ENCODE measurements around the gene A1BG.
A peak's percentile ranks its signal among the peaks of the same experiment; 100 is the strongest.
"Not testable (repeated sequence)": the region's sequence is repeated elsewhere in the genome, so short reads cannot be mapped to it uniquely, and the experiment has no call there.

The A1BG gene

DNA sequence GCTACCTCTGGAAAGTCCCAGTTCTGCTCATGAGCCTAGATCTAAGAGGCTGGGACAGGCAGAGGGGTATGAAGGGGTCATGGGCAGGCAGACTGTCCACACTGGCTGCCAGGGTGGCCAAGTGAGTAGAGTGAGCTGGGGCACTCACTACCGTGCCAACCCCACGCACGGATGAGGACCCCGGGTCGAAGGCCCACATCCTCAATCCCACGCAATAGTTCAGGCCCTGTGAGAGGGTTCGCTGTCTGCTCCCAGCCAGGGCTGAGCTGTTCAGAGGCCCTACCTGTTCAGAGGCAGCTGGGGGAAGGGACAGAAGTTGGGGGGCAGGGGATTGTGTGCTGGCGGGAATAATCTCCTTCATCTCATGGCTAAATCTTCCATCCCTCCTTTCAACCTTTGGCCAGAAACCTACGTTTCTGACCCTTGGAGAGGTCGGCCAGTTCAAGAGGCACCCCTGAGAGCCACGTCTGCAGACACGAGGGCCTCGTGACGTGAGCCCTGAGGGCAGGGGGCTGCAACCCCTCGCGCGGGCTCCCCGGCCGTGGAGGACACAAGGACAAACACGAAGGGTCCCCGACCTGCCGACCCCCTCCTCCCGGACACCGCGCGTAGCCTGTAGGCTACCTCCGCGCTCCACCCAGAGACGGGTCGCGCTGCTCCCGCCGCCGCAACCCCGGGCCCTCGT lies 32.7 kb upstream of the A1BG start:
- DNase-seq: peak; percentile 34

DNA sequence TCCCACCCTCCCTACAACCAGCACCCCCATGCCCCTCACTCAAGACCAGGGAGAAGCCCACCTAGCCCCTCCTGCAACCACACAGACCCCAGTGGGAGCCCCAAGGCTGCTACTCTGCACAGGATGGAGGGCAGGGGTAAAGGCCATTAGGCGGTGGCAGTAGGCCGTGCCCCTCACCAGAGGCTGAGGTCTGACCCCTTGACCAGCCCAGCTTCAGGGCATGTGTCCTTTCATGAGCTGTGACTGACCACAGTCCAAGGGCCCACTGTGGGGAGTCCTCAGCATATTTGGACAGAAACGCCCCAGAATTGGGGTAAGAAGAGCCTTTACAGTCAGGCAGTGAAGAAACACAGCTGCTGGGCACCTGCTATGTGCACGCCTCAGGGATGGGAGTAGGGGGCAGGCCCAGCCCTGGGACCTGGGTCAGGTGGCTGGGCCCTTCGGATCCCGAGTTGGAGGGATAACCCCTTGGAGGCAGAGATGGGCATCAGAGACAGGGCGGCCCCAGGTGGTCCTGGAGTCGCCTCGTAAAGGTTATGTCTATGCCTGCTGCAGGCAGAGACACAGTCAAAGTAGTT lies 32.1 kb upstream of the A1BG start:
- no peak for DNase-seq

DNA sequence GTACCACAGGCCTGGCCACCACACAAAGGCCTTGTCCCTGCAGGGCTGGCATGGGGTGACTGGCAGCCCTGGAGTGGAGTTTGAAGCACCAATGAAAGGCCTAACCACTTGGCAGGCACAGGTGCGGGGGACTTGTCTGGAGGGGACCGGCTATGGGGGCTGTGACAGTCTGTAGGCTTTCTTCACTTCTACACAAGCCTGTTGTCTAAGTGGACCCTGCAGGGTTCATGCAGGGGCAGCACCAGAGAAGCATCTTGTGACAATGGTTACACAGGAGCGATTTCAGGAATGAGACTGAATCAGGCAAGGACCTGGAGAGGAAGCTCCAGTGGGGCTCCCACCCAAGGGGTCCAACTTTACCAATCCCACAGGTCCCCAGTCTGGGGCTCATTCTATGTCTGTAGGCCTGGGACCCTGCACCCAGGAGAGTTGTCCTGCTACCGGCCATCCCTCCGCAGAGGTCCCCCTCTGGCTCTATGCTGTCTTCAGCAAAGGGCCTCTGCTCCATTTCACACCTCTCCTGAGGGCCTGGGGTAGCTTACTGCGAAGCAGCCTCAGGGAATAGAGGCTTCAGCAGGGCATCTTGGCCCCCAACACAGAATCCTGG lies 29.8 kb upstream of the A1BG start:
- no peak for DNase-seq

DNA sequence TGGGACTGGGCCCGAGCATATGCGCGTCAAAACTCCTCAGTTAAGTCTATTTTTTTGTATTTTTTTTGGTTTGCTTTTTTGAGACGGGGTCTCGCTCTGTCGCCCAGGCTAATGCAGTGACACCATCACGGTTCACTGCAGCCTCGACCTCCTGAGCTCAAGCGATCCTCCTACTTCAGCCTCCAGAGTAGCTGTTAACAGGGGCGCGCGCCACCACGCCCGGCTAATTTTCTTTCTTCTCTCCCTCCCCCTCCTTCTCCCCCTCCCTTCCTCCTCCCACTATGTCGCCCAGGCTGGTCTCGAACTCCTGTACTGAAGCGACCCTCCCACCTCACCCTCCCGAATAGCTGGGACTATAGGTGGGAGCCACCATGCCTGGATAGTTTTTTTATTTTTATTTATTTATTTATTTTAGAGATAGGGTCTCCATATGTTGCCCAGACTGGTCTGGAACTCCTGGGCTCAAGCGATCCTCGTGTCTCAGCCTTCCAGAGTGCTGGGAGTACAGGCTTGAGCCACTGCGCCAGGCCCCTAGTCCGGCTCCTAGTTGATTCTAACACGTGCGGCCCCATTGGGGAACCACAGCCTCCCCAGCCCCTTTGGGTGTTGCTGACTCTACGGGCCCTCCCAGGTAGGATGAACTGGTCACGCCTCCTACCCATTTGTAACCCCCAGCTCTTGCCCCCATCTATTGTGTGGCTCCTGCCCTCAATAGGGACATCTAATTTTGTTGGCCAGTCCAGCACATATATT lies 28.3 kb upstream of the A1BG start:
- no peak for DNase-seq

DNA sequence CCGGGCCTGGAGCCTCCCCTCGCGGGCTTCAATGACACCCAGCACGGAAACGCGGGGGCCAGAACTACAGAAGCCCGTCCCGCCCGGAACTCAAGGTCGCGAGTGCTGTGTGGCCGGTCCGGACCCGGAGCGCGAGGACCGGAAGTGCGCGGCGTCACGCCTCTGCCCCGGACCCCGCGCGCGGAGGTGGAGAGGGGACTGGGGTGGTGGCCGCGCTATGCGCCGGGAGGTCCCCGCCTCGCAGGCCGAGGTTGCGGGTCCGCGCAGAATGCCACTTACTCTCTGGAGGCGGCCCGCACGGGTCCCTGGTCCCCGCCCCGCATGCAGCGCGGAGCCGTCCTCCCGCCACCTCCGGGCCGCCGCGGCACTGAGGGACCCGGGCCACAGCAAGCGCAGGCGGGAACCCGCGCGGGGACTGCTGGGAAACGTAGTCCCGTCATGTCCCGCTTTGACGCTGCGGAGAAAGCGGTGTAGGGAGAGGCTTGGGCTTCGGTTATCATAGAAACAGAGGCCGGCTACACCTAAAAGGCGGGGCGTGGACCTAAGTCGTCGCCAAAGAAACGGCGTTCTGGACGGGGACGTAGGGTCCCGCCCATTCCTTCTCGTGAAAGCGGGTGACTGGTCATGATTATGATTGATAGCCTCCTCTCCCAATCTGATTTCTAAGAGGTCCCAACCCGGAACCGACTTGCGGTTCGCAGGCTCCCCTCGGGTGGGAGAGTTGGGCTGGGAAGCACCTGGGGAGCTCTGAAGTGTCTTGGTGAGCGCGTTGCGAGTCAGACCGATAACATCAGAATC lies 27.6 kb upstream of the A1BG start, which contains the start of gene ZNF837:
Gene ZNF837 (minus strand): TSS at position 369 of the 798 bp plus-strand sequence. CDS start 11,698 bp downstream, outside the sequence.
- DNase-seq: peak; percentile 100

DNA sequence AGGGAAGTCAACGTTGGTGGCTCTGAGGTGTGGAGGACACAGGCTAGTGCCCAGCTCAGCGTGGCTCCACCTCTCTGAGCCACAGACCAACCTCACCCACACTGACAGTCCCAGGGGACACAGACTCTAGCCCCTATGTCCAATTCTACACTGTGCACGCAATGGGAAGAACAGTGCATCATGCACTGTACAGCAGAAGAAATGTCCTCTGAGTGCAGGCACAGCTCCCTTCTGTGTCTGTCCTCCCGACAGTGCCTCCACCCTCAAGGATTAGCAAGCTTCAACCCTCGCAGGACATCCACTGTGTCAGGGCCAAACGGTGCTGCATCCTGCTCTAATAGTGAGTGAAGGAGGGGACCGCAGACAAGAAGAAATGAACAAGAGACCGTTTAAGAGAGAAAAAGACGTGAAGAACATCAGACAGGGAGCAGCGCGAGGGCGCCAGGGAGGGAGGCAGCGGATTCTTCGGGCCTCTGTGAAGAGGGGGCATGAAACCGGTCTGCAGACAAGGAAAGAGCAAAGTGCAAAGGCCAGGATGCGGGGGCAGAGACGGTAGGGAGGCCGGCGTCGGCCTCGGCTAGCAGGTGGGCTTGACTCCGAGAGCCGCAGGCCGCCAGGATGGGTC lies 26.9 kb upstream of the A1BG start:
- no peak for DNase-seq

DNA sequence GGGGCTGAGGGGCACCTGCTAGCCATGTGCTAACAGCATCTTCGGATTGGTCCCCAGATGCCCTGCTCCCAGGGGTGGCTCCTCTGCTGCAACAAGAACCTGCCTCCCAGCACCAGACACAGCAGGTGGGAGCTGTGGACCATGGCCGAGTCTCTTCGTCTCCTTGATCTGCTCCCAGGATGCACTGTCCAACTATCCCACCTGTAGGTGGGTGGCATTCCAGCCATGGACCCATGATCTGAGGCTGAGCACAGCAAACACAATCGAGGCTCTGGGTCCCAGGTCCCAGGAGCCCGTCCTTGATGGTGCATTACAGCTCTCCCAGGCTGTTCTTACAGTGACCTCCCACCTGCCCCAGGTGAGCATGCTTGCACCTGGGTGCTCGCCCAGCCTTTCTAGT lies 26.0 kb upstream of the A1BG start:
- no peak for DNase-seq

DNA sequence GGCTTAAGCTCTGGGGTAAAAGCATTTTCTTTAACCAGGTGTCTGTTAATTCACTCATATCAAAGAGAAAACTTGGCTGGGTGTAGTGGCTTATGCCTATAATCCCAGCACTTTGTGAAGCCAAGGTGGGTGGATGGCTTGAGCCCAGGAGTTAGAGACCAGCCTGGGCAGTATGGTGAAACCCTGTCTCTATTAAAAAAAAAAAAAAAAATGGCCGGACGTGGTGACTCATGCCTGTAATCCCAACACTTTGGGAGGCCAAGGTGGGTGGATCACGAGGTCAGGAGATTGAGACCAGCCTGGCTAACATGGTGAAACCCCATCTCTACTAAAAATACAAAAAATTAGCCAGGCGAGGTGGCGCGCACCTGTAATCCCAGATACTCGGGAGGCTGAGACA lies 23.4 kb upstream of the A1BG start:
- DNase-seq: not testable (repeated sequence)

DNA sequence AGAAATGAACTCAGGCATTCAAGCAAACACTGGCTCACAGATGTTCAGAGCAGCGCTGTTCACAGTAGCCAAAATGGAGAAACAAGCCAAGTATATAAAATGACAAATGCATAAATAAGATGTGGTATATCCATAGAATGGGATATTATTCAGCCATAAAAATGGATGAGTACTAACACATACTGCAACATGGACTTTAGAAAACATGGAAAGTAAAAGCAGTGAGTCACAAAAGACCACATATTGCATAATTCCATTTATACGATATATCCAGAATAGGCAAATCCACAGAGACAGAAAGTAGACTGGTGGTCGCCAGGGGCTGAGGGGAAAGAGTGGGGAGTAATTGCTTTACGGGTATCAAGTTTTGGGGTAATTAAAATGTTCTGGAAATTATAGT lies 20.9 kb upstream of the A1BG start:
- DNase-seq: no peak

DNA sequence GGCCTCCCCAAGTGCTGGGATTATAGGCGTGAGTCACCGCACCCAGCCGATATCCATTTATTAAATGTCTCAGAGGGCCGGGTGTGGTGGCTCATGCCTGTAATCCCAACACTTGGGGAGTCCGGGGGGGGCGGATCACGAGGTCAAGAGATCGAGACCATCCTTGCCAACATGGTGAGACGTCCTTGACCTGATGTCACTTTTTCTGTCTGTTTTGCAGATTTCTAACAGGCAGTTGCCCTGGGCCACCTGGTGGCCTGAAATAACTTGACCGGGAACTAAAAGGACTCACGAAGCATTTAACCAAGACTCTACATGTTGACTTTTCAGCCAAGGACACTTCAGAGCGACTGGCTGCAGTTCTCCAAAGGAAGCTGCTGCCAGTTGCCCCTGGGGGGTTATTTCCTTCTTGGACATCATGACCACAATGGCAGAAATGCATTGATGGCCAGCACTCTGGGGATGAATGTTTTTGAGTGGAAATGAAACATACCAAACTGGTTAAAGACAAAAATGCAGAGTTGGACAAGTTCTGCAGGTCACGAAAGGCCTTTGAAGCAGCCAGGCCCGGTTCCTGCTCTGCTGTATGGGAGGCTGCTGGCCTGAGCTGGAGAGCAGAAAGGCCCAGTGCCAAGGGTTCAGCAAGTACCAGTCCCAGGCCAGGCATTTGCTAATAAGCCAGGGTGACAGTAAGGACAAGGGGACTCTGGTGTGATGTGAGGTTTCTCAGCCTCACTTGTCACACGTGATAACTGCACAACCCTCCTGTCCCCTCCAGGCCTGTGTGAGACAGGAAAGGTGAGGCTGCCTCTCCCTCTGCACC lies 19.2 kb upstream of the A1BG start:
- DNase-seq: no peak

DNA sequence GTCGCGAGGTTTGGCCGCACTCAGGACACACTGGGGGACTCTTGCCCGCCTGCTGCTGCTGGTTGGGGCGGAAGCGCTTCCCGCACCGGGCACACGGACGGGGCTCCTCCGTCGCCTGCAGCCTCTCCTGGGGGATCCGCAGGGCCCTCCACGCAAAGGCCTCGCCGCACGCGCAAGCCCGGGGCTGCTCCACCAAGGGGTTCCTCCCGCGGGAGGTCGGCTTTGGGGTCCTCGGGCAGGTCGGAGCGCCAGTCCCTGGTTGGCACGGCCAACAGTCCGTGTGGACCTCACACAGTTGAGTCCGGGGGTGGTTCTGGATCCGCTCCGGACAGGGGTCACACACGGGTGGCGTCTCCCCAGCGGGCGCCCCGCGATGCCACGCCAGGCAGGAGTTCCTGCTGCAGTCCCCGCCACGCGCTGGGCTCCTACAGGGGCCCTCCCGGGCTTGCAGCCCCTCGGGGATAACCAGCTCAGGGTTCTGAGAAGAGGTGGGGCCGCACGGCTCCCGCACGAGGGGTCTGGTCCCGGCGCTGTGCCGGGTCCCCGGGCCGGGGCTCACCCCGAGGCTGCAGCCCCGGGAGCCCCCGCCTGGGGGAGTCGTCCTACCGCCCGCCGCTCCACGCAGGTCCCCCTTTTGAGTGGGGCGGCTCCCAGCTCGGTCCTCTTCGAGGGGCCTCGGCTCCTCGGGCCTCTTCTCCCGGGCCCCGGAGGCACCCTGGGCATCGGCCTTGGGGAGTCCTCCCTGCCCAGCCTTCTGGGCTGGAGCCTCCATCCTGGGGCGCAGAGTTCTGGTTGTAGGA lies 15.5 kb upstream of the A1BG start:
- DNase-seq: no peak

DNA sequence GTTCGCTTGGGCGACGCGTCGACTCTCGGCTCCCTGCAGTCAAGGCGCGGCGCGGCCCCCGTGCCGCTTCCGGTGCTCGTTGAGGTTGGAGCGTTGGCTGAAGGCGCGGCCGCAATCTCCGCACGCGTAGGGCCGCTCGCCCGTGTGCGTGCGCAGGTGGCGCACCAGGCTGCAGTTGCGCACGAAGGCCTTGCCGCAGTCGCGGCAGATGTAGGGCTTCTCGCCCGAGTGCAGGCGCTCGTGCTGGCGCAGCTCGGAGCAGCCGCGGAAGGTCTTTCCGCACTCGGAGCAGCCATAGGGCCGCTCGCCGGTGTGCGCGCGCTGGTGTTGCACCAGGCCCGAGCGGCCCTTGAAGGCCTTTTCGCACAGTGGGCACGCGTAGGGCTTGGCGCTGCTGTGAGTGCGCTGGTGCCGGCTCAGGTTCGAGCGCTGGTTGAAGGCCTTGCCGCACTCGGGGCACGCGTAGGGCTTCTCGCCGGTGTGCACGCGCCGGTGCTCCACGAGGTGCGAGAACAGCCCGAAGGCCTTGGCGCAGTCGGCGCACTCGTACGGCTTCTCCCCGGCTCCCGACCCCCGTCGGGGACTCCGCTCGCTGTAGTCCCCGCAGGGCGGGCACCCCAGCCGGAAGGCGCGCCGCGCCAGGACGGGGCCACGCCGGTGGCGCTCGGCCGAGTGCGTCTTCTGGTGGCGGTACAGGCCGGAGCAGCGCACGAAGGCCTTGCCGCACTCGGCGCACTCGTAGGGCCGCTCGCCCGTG lies 14.6 kb upstream of the A1BG start:
- no peak for DNase-seq

DNA sequence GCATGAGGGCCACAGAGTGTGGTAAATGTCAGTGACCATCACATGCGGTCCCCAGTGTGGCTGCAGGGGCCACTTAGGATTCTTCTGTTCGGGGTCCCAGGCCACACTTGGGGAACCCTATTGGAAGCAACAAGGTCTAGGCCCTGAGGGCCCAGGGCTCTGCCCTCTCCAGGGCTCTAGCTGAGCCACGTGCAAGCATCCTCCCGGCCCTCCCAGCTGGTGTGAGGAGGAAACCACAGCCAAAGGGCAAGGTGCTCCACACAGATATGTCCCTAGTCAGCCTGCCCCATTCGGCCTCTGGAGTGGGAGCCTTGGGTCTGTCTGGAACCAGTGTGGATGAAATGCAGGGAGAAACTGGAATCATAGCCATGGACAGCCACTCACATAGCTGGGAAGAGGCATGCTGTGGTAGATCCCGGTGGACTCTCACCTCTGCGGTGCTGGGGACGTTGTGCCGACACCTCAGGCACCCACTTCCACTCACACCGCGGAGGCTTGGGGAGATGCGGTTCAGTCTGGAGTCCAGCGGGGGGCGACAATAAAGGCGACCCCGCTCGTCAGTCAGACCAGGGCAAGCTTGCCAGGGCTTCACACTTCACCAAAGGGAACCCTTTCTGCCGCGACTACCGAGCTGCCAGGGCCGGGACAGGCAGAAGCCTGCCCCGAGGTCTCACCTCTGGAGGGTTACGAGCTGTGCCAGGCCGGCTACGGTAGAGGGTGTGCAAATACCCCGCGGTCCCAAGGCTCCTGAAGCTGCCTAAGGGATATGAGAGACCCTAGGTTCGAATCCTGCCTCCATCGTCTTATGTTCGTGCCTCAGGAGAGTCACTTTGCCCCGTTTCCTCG lies 13.5 kb upstream of the A1BG start:
- DNase-seq: no peak

DNA sequence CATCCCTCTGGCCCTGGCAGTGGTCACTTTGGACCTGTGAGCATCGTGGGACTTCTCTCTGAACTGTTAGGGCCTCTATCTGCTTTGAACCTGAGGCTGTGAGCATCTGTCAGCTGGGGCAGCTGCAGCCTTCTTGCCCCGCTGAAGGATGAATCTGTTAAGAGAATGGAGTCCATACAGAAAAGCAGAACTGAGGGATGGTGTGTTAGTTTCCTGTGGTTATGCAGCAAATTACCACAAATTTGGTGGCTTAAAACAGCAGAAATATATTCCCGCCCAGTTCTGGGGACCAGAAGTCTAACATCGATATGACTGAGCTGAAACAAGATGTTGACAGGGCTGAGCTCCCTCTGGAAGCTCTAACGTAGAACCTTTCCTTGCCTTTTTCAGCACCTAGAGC lies 10.9 kb upstream of the A1BG start:
- DNase-seq: no peak

DNA sequence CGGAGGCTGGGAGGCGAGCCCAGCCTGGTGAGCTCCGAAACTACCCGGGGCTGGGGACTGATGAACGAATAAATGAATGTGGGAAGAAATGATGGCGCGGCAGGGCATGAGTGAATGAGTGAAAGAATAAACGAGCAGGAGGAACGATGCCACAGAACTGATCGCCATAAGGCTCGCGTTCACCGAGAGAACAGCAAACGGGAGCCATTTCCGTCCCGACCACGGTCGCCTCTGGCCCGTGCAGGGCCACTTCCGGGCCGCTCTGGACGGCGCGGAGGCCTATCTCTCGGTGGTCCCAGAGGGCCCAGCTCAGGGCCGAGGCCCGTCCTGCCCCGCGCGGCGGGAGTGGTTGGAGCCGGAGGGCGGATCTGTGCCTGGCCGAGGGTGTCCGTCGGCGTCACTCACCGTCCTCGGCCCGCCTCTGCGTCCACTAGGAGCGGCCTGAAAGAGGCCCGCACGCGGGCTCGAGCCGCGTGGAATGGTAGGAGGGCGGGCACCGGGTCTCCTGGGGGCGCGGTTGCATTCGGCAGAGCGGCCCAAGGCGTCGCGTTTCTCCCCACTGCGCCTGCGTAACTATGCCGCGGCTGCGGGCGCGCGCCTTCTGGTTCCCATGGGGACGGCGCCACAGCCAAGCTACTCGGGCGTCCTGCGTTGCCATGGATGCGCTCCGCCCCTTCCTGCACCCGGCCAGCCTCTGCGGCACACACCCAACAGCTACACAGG lies 9.1 kb upstream of the A1BG start, which contains the start of gene ZNF497:
Gene ZNF497 (minus strand): TSS at position 480 of the 723 bp plus-strand sequence. CDS start 5,116 bp downstream, outside the sequence.
- peak; percentile 98 for DNase-seq

DNA sequence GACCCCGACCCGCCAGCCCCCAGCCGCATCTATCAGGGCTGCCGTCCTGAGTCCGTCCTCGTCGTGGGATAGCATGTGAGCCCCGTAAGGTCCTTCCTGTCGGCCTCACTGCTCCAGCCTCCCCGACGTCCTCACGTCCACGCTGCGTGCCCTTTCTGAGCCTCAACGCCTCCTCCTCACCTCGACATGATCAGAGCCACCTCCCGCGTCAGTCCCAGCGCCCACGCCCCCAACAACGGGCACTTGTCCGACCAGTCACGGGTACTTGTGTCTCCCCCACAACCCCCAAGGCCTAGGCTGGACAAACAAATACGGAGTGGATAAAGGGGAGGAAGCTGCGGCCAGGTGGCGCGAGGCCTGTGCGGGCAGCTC lies 8.6 kb upstream of the A1BG start:
- peak; percentile 54 for DNase-seq

DNA sequence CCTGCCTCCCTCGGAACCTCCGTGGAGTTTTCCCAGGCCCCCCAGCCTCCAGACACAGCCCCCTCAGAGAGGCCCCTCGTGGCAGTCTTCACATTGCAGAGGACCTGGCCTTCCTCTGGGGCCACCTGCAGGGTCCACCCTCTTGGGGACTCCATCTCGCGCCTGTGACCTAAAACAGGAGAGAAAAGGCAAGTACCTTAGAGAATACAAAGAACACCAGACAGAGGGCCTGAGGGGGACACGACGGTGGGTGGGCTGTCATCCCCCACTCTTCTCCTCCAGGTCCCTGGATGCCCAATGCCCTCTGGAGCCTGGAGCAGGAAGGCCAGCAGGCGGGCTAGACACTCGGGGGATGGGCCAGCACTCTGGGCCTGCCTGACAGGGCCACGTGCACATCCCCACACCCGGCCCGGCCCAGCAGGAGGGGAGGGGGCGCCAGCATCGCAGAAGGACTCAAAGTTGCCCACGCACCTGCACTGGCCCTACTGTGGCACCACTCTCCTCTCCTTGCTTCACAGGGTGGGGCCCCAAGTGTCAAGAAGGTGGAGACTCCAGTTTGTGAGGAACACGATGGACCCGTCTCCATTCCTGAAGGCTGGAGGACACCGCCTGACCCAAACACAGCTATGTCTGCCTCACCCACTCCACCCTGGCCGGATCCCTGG lies 4.3 kb upstream of the A1BG start:
- DNase-seq: no peak
